IgD-negative memory B cell (primary cell): ENCODE results near the gene CD2. TPM values are rescaled to one million over a fixed set of nuclear protein-coding genes. Genes with fewer than 3 reads are reported as not detected.

ENCODE experiments used
- H3K27ac Mint-ChIP-seq, 3 donors: one replicate each; pipeline ENCODE4 v1.8.0; 2020 to 2022; ENCODE audit warnings: mild to moderate bottlenecking in 3 of 3, mixed read lengths in 3 of 3, moderate library complexity in 1 of 3
- H3K27me3 Mint-ChIP-seq: one replicate; pipeline ENCODE4 v1.8.0; 2021; ENCODE audit warnings: mixed read lengths
- H3K36me3 Mint-ChIP-seq: one replicate; pipeline ENCODE4 v1.8.0; 2020; ENCODE audit warnings: mild to moderate bottlenecking, mixed read lengths
- H3K4me1 Mint-ChIP-seq, 3 donors: one replicate each; pipeline ENCODE4 v1.8.0; 2020 to 2022; ENCODE audit warnings: mixed read lengths in 3 of 3, mild to moderate bottlenecking in 1 of 3
- H3K4me3 Mint-ChIP-seq, 4 donors: one replicate each; pipeline ENCODE4 v1.8.0; 2020 to 2022; ENCODE audit warnings: mild to moderate bottlenecking in 4 of 4, mixed read lengths in 4 of 4, moderate library complexity in 3 of 4
- H3K9me3 Mint-ChIP-seq, 3 donors: one replicate each; pipeline ENCODE4 v1.8.0; 2020 to 2021; ENCODE audit warnings: mixed read lengths in 3 of 3, mild to moderate bottlenecking in 1 of 3
- polyA plus RNA-seq: library from polyadenylated mRNA; unstranded; fragments of 300-500 nt; fragmentation: Illumina TruSeq; gene quantifications from one replicate; pipeline ENCODE4 v1.2.3, GENCODE V29; 2021

CD2 gene
- polyA plus RNA-seq, 1 donor from 2014 or later: 6.6 TPM

DNA sequence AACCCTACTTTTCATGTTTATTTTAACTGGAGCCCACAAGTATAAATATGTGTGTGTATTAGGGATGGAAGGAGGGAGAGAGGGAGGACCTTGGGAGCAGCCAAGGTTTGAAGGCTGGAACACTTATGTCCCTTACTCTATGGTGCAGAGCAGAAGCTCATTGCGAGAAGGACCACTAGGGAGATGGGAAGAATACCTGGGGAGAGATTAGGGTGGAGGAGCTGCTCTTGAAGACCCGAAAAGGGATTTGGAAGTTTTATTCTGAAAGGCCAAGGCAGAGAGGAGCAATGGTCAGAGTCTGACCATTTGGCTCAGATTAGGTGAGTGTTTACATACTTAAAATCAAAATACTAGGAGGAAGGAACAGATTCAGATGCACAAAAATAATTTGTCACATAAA is 8.1 kb downstream of the CD2 start:
- peaks cover 0 to 4% (median 0%) of the 10 kb centered on the region in 3 donors for H3K9me3 Mint-ChIP-seq
- H3K4me3 Mint-ChIP-seq: no peak overlapping the region
- peaks cover 3% of the 10 kb centered on the region for H3K36me3 Mint-ChIP-seq
- H3K27ac Mint-ChIP-seq: peak overlapping the region in 1 of 3 donors; percentile 64
- peaks cover 0 to 10% (median 0%) of the 10 kb centered on the region in 3 donors for H3K4me1 Mint-ChIP-seq
- no peaks in the 10 kb centered on the region for H3K27me3 Mint-ChIP-seq

DNA sequence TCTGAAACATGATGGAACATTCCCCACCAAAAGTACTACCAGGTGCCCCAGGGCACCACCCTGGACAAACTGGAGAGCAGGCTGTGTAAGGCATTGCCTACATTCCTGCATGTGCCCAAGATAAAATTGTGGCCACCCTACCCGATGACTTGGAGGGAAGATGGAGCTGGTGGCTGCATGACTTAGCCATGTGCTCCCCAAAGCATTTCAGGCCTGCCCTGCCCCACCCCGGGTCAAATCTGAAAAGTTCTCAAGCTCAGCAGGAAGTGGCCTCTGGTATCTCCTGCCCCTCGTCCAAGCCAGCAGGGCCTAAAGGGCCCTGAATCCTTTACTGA is 8.5 kb downstream of the CD2 start:
- H3K9me3 Mint-ChIP-seq: peaks cover 0 to 4% (median 0%) of the 10 kb centered on the region in 3 donors
- H3K27ac Mint-ChIP-seq: peak overlapping the region in 1 of 3 donors; percentile 64
- peak overlapping the region in 1 of 4 donors; percentile 66 for H3K4me3 Mint-ChIP-seq
- H3K4me1 Mint-ChIP-seq: peaks cover 0 to 10% (median 0%) of the 10 kb centered on the region in 3 donors
- H3K36me3 Mint-ChIP-seq: peaks cover 3% of the 10 kb centered on the region
- no peaks in the 10 kb centered on the region for H3K27me3 Mint-ChIP-seq

DNA sequence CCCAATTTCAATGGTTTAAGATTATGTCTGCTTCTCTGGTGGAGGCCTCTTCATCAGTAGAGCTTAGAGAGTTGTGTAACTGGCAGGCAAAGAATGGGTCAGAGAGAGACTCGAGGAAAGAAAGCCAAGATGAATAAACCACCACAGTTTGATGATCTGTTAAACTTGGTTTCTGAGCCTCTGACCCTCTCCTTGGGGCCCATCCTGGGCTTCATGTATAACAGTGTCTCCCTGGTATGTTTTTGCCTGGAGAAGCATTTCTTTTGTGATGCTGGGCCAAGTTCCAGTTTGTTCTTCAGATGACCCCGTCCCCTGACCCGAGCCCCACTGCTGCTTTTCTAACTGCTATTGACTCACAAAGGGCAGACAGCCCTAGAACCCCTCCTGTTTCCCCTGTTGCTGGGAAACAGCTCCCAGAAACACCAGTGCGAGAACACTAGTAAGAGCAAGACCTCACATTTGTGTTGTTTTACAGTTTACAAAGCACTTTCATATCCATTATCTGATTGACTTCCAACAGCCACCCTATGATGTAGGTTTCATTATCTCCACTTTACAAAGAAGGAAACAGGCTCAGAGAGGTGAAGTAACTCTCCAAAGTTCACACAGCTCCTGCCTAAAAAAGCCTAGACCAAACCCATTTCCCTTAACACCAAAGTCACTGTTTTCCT is 9.0 kb downstream of the CD2 start:
- peaks cover 0 to 12% (median 0%) of the 10 kb centered on the region in 3 donors for H3K4me1 Mint-ChIP-seq
- peak overlapping the region in 2 of 3 donors; percentile 16 to 80 for H3K27ac Mint-ChIP-seq
- no peak overlapping the region for H3K4me3 Mint-ChIP-seq
- H3K27me3 Mint-ChIP-seq: no peaks in the 10 kb centered on the region
- H3K9me3 Mint-ChIP-seq: peaks cover 0 to 4% (median 0%) of the 10 kb centered on the region in 3 donors
- peaks cover 6% of the 10 kb centered on the region for H3K36me3 Mint-ChIP-seq

DNA sequence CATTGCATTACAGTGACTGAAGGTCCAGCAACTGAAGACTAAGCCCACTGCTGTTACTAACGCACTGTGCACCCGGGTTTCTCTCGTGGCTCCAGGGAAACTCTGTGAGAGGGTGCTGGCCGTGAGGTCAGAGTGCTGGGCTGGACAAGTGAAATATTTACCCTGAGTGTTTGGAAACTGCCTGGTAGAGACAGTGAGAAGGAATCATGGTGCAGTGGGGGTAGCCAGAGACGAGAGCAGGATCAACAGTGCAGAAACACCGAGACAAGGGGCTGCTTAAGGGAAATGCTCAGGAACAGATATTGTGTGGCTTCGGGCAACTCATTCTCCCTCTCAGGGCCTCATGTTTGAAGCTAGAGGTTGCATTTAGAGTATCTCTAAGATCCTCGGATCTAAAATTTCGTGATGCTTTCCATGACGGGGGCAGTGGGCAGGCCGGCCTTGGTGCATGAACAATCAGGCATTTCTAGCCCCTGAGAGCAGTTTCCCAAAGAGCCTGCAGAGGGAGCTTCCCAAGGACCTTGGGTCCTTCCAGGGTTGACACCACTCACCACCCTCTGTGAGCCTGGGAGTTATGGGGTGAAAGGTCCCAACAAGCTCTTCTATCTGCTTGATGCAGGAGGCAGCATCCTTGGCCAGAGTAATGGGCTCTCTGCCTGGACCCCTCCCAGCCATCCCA is 9.7 kb downstream of the CD2 start:
- peak overlapping the region in 2 of 3 donors; percentile 16 to 80 for H3K27ac Mint-ChIP-seq
- no peak overlapping the region for H3K4me3 Mint-ChIP-seq

DNA sequence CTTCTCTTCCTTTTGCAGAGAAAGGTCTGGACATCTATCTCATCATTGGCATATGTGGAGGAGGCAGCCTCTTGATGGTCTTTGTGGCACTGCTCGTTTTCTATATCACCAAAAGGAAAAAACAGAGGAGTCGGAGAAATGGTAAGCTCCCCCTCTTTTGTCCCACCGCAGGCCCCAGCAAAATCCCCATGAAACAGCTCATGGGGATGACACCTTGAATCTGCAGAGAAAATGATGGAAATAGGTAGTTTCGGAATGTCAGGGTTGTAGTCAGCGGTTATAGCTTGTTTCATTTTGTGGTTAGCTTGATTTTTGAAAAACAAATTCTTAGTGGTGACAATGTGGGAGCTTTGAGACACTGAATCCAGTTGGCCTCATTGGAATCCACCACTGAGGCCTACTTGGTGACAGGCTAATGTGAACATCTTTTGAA is 10.3 kb downstream of the CD2 start:
- Mint-ChIP-seq H3K27me3 (no peaks in the 10 kb centered on the region), H3K4me1 (peaks cover 5 to 22% (median 9%) of the 10 kb centered on the region in 3 donors), H3K36me3 (peaks cover 6% of the 10 kb centered on the region), H3K27ac (peak overlapping the region in 1 of 3 donors; percentile 52), H3K9me3 (peaks cover 0 to 4% (median 0%) of the 10 kb centered on the region in 3 donors), H3K4me3 (no peak overlapping the region)

More for the DNA sequence above, 9.7 kb downstream of the CD2 start:
- peaks cover 0 to 16% (median 3%) of the 10 kb centered on the region in 3 donors for H3K4me1 Mint-ChIP-seq
- H3K36me3 Mint-ChIP-seq: peaks cover 6% of the 10 kb centered on the region
- peaks cover 0 to 4% (median 0%) of the 10 kb centered on the region in 3 donors for H3K9me3 Mint-ChIP-seq
- H3K27me3 Mint-ChIP-seq: no peaks in the 10 kb centered on the region

DNA sequence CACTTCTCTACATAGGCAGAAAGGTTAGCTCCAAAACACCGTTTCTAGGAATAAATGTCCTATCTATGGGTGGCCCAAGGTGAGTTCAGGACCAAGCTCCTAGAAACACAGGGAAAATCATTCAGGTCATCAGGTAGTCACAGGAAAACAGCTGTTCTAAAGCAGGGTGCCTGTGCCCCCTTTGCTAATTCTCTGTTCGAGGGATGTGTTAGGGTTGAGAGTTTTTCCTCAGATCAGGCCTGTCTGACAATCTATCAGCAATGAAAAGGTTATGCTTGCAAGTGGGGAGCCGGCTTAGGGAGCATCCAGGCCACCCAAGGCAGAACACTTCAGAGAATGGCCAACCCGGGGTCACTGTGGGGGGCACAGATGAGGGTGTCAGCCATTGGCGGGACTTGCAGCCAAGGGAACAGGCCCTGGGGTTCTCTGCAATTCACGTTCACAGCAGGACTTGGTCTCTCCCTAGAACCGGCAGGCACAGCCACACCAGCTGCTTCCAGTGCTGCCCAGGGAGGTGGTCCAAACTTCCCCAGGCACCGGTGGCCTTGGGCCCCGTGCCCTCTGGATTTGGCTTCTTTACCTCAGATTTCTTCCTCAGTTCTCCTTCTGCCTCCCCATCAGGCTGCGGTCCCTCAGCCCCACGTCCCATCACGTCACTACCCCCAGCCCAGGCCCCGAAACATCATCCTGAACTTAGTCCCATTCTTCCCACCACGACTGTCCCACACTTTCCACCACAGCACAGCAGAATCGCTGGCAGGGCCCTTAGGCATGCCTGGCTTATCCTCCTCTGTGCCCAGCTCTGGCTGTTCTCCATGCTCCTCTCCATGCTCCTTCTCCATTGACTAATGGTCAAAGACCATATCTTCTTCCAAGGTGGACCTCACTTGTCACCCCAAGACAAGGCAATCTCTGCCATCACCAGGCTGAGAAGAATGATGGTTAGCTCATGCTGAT is 11.0 kb downstream of the CD2 start:
- peaks cover 0 to 4% (median 0%) of the 10 kb centered on the region in 3 donors for H3K9me3 Mint-ChIP-seq
- peak overlapping the region in 1 of 3 donors; percentile 52 for H3K27ac Mint-ChIP-seq
- H3K27me3 Mint-ChIP-seq: no peaks in the 10 kb centered on the region
- H3K4me1 Mint-ChIP-seq: peaks cover 8 to 27% (median 14%) of the 10 kb centered on the region in 3 donors
- H3K36me3 Mint-ChIP-seq: peaks cover 6% of the 10 kb centered on the region
- no peak overlapping the region for H3K4me3 Mint-ChIP-seq

DNA sequence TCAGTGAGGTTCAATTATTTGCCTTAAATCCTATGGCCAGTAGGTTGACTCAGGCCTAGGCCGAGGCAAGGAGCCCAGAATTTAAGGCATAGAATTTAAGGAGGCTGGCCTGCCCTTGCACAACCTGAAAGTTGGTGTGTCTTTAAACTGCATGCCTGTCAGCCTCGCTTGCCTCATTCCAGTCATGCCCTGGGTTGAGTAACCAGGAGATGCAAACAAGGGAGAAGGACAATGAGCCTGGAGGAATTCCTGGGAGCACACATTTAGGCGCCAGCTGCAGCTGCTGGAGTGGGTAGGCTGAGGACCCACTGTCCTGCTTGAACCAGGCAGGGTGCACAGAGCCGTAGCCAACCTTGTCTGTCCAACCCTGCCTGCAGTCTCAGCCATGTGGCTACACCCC is 11.7 kb downstream of the CD2 start:
- Mint-ChIP-seq H3K9me3 (peaks cover 0 to 4% (median 0%) of the 10 kb centered on the region in 3 donors), H3K36me3 (peaks cover 6% of the 10 kb centered on the region), H3K27me3 (no peaks in the 10 kb centered on the region), H3K27ac (no peak overlapping the region), H3K4me3 (no peak overlapping the region), H3K4me1 (peaks cover 8 to 32% (median 14%) of the 10 kb centered on the region in 3 donors)

DNA sequence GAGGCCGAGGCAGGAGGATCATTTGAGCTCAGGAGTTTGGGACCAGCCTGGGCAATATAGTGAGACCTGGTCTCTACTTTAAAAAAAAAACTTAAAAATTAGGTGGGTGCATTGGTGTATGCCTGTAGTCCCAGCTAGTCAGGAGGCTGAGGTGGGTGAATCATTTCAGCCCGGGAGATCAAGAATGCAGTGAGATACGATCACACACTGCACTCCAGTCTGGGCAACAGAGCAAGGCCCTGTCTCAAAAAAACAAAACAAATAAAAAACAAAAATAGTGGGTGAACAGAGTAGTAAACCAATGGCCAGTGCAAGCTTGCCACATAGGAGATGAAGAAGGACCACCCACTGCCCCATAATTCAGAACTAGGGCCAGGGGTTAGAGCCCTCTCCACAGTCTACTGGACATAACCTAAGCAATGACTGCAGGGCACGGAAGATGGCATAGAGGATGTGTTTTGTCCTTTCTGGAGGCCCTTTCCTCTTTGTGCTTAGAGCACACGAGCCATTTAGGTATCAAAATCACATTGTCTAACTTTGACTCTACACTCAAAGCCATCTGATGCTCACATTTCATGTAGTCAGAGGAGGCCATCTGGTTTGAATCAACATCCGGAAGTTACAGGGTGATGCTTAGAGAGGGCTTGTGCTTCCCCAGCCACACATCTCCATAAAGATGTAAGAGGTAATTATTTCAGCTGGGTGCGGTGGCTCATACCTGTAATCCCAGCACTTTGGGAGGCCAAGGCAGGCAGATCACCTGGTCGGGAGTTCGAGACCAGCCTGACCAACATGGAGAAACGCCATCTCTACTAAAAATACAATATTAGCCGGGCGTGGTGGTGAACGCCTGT is 12.6 kb downstream of the CD2 start:
- Mint-ChIP-seq H3K36me3 (peaks cover 6% of the 10 kb centered on the region), H3K4me1 (peaks cover 8 to 34% (median 14%) of the 10 kb centered on the region in 3 donors), H3K27me3 (no peaks in the 10 kb centered on the region), H3K27ac (peak overlapping the region in 1 of 3 donors; percentile 23), H3K9me3 (no peaks in the 10 kb centered on the region), H3K4me3 (no peak overlapping the region)

DNA sequence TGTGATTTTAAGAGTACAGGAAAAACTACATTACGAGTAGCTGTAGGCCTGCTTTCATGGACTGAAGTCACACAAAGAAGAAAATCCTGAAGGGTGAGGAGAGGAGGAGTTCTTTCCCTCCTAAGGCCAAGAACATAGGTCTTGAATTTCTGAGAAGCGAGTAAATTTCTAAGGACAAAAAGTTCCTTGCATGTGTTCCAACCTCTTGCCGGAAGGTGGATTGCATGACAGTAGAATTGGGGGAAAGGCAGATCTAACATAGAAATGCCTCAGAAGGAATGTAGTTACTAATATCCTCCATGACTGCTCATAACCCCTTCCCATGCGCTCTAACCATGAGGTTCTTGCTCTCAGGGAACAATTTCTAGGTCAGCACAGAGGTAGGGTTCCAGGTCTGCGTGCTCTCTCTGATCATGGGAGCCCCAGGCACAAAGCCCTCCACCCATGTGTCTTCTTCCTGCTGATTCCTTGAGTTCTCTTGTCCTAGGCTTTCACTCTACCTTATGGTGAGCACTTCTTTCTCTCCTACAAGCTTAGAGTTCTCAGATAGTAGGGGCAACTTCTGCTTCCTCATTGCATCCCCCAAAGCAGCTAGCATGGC is 13.7 kb downstream of the CD2 start:
- Mint-ChIP-seq H3K4me1 (peaks cover 8 to 34% (median 14%) of the 10 kb centered on the region in 3 donors), H3K27me3 (no peaks in the 10 kb centered on the region), H3K9me3 (no peaks in the 10 kb centered on the region), H3K27ac (peak overlapping the region in 2 of 3 donors; percentile 28 to 51), H3K4me3 (peak overlapping the region in 1 of 4 donors; percentile 29), H3K36me3 (peaks cover 6% of the 10 kb centered on the region)

DNA sequence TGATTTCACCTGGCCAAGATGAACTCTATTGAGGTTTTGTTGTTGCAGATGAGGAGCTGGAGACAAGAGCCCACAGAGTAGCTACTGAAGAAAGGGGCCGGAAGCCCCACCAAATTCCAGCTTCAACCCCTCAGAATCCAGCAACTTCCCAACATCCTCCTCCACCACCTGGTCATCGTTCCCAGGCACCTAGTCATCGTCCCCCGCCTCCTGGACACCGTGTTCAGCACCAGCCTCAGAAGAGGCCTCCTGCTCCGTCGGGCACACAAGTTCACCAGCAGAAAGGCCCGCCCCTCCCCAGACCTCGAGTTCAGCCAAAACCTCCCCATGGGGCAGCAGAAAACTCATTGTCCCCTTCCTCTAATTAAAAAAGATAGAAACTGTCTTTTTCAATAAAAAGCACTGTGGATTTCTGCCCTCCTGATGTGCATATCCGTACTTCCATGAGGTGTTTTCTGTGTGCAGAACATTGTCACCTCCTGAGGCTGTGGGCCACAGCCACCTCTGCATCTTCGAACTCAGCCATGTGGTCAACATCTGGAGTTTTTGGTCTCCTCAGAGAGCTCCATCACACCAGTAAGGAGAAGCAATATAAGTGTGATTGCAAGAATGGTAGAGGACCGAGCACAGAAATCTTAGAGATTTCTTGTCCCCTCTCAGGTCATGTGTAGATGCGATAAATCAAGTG is 14.3 kb downstream of the CD2 start:
- Mint-ChIP-seq H3K9me3 (peaks cover 0 to 3% (median 0%) of the 10 kb centered on the region in 3 donors), H3K27ac (peak overlapping the region in 2 of 3 donors; percentile 28 to 51), H3K36me3 (peaks cover 6% of the 10 kb centered on the region), H3K4me1 (peaks cover 8 to 29% (median 14%) of the 10 kb centered on the region in 3 donors), H3K27me3 (no peaks in the 10 kb centered on the region), H3K4me3 (peak overlapping the region in 2 of 4 donors; percentile 29 to 75)

DNA sequence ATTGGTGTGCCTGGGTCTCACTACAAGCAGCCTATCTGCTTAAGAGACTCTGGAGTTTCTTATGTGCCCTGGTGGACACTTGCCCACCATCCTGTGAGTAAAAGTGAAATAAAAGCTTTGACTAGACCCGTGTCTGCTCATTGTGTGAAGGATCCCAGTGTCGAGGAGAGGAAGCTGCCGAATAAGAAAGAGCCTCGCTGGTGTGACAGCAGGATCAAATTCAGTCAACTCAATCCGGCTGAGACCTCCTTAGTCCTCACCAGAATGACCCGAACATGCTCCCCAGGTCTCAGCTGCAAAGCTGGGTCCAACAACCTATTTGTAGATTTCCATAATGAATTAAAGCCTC is 14.8 kb downstream of the CD2 start:
- Mint-ChIP-seq H3K4me1 (peaks cover 8 to 28% (median 14%) of the 10 kb centered on the region in 3 donors), H3K27ac (peak overlapping the region in 2 of 3 donors; percentile 6 to 82), H3K4me3 (peak overlapping the region in 2 of 4 donors; percentile 13 to 75), H3K27me3 (no peaks in the 10 kb centered on the region), H3K36me3 (peaks cover 6% of the 10 kb centered on the region), H3K9me3 (peaks cover 0 to 4% (median 0%) of the 10 kb centered on the region in 3 donors)

DNA sequence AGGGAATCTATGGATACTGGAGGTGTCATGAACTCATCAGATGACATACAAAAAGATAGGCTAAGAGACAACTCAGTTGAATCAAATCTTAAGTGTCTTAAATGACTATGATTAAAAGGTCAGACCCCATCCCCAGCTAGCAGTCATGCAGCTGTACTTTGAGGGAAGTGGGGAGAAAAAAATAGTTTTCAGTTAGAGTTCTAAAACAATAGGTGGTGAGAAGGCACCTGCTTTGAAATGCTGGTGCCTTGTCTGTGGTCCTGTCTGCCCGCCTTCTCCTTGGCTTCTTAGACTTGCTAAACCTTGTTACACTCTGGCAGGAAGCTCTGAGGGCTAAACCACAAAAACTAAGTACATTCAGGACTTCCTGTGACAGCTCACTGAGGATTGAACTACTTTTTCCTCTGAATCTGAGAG is 15.3 kb downstream of the CD2 start:
- peaks cover 8 to 27% (median 14%) of the 10 kb centered on the region in 3 donors for H3K4me1 Mint-ChIP-seq
- H3K9me3 Mint-ChIP-seq: peaks cover 0 to 4% (median 2%) of the 10 kb centered on the region in 3 donors
- H3K27ac Mint-ChIP-seq: peak overlapping the region in 2 of 3 donors; percentile 6 to 82

DNA sequence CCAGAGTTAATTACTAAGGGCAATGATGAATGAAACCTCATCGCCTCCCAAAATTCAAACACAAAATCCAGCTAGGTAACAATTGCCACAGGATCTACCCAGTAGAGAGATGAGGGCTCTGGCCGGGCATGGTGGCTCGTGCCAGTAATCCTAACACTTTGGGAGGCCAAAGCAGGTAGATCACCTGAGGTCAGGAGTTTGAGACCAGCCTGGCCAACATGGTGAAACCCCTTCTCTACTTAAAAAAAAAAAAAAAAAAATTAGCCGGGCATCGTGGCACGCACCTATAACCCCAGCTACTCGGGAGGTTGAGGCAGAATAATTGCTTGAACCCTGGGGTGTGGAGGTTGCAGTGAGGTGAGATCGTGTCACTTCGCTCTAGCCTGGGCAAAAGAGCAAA is 15.8 kb downstream of the CD2 start:
- peaks cover 0 to 4% (median 2%) of the 10 kb centered on the region in 3 donors for H3K9me3 Mint-ChIP-seq
- no peak overlapping the region for H3K27ac Mint-ChIP-seq
- peaks cover 2% of the 10 kb centered on the region for H3K27me3 Mint-ChIP-seq
- peaks cover 8 to 24% (median 14%) of the 10 kb centered on the region in 3 donors for H3K4me1 Mint-ChIP-seq
- peaks cover 6% of the 10 kb centered on the region for H3K36me3 Mint-ChIP-seq
- peak overlapping the region in 2 of 4 donors; percentile 47 to 60 for H3K4me3 Mint-ChIP-seq

More for the DNA sequence above, 15.3 kb downstream of the CD2 start:
- H3K4me3 Mint-ChIP-seq: peak overlapping the region in 2 of 4 donors; percentile 47 to 75
- H3K27me3 Mint-ChIP-seq: peaks cover 2% of the 10 kb centered on the region
- H3K36me3 Mint-ChIP-seq: peaks cover 6% of the 10 kb centered on the region
